ENCODE measurements around the gene TP53I13.

TP53I13 gene

GRCh38 chr17:29616300-29617048 is 48.0 kb downstream of the TP53I13 start:
- no peak for TF ChIP-seq CTCF (IDR thresholded peaks at IDR 0.05; ENCODE audit: borderline replicate concordance, control extremely low read depth, extremely low read depth, insufficient read depth, missing control alignments)
- DNase-seq (ENCODE audit: low spot score) = no peak
- in situ Hi-C loops (cut with MboI; ENCODE audit: low sequenced_read_pairs, unreplicated experiment) = no loop called here

GRCh38 chr17:29617125-29617480 is 48.6 kb downstream of the TP53I13 start:
- TF ChIP-seq CTCF (IDR thresholded peaks at IDR 0.05; ENCODE audit: borderline replicate concordance, control extremely low read depth, extremely low read depth, insufficient read depth, missing control alignments) = peak; percentile 78
- DNase-seq (ENCODE audit: low spot score) = peak; percentile 91
- in situ Hi-C loops (cut with MboI; ENCODE audit: low sequenced_read_pairs, unreplicated experiment) = no loop called here

- peak; percentile 88 for DNase-seq (ENCODE audit: low spot score)
- in situ Hi-C loops (cut with MboI; ENCODE audit: low sequenced_read_pairs, unreplicated experiment) = no loop called here
- peak; percentile 87 for TF ChIP-seq CTCF (IDR thresholded peaks at IDR 0.05; ENCODE audit: borderline replicate concordance, control extremely low read depth, extremely low read depth, insufficient read depth, missing control alignments)
These were observed 49.2 kb downstream of the TP53I13 start for GRCh38 chr17:29617481-29618271.

- no peak for TF ChIP-seq CTCF (IDR thresholded peaks at IDR 0.05; ENCODE audit: borderline replicate concordance, control extremely low read depth, extremely low read depth, insufficient read depth, missing control alignments)
- DNase-seq (ENCODE audit: low spot score) = no peak
- in situ Hi-C loops (cut with MboI; ENCODE audit: low sequenced_read_pairs, unreplicated experiment) = no loop called here
These were observed 50.0 kb downstream of the TP53I13 start for GRCh38 chr17:29618272-29619065.

- DNase-seq (ENCODE audit: low spot score) = no peak
- in situ Hi-C loops (cut with MboI; ENCODE audit: low sequenced_read_pairs, unreplicated experiment) = no loop called here
- peak; percentile 28 for TF ChIP-seq CTCF (IDR thresholded peaks at IDR 0.05; ENCODE audit: borderline replicate concordance, control extremely low read depth, extremely low read depth, insufficient read depth, missing control alignments)
These were observed 50.8 kb downstream of the TP53I13 start for GRCh38 chr17:29619251-29619650.

- DNase-seq (ENCODE audit: low spot score) = no peak
- in situ Hi-C loops (cut with MboI; ENCODE audit: low sequenced_read_pairs, unreplicated experiment) = no loop called here
- TF ChIP-seq CTCF (IDR thresholded peaks at IDR 0.05; ENCODE audit: borderline replicate concordance, control extremely low read depth, extremely low read depth, insufficient read depth, missing control alignments) = no peak
These were observed 51.8 kb downstream of the TP53I13 start for GRCh38 chr17:29620271-29620670.
